Transverse colon (tissue), 4 donors: ENCODE measurements around the gene ZNF500.

ENCODE experiments used
- EP300 ChIP-seq: sonication (generic); formaldehyde crosslinking; IDR thresholded peaks from one replicate; pipeline ENCODE4 v1.6.1; 2017; ENCODE audit warnings: antibody characterized with exemption, low read depth
- POLR2A ChIP-seq: fragments of 450-650 bp; IDR thresholded peaks from one replicate; pipeline ENCODE4 v1.6.1; 2016; ENCODE audit warnings: antibody characterized with exemption, mild to moderate bottlenecking, moderate library complexity
- POLR2AphosphoS5 ChIP-seq, 3 donors: sonication (generic); formaldehyde crosslinking; IDR thresholded peaks; one replicate each; pipeline ENCODE4 v1.6.1; 2016; ENCODE audit warnings: antibody characterized with exemption in 3 of 3
- TF ChIP-seq, protein P1 (sequence below), 5 experiments: fragments of 200-600 bp in 3 of 5; fragments of 450-650 bp in 2 of 5; sonication (generic) in 3 of 5; IDR thresholded peaks; 1 replicate in 2 of 5; 2 replicates in 3 of 5; pipeline ENCODE4 v1.5.1; 2016 to 2017; ENCODE audit warnings: antibody characterized with exemption in 5 of 5, inconsistent platforms in 3 of 5, mild to moderate bottlenecking in 2 of 5, moderate library complexity in 1 of 5

DNA sequence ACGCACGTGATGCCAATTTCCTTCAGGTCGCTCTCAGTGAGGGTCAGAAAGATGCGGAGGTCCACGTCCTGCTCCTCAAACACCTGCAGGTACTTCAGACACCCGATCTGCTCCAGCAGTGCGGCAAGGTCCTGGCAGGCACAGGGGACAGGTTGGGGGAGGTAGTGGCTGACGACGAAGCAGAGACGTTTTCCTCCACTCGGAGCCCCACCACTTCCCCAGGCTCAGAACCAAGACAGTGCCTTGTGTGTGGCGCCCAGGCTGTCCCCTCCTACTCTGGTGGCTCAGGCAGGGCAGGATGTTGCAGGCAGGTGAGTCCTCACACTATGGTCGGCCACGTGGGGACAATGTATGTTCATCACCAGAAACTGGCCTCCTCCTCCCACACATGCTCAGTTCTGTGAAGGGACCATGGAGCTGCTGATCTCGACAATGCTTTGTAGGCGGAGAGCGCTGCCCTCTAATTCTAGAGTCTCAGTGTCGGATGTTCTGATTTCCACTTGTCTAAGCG lies 67.9 kb downstream of the ZNF500 start:
- TF ChIP-seq POLR2A: no peak
- TF ChIP-seq, protein P1, sequence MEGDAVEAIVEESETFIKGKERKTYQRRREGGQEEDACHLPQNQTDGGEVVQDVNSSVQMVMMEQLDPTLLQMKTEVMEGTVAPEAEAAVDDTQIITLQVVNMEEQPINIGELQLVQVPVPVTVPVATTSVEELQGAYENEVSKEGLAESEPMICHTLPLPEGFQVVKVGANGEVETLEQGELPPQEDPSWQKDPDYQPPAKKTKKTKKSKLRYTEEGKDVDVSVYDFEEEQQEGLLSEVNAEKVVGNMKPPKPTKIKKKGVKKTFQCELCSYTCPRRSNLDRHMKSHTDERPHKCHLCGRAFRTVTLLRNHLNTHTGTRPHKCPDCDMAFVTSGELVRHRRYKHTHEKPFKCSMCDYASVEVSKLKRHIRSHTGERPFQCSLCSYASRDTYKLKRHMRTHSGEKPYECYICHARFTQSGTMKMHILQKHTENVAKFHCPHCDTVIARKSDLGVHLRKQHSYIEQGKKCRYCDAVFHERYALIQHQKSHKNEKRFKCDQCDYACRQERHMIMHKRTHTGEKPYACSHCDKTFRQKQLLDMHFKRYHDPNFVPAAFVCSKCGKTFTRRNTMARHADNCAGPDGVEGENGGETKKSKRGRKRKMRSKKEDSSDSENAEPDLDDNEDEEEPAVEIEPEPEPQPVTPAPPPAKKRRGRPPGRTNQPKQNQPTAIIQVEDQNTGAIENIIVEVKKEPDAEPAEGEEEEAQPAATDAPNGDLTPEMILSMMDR (IDR thresholded peaks at IDR 0.05): no peak
- TF ChIP-seq POLR2AphosphoS5 (IDR thresholded peaks at IDR 0.05): no peak
- TF ChIP-seq EP300: no peak
